HG03039 (cell line): ENCODE data around the gene GUCY2D.
"Not testable (repeated sequence)": the region's sequence is repeated elsewhere in the genome, so short reads cannot be mapped to it uniquely, and the experiment has no call there.

ENCODE experiments used
- ATAC-seq: cut with Tn5 transposase; IDR thresholded peaks from one replicate; pipeline ENCODE4 v1.9.1; 2021; ENCODE audit warnings: mild to moderate bottlenecking, moderate library complexity; ENCODE audit not compliant: unreplicated experiment

Gene GUCY2D

GRCh38 chr17:8015236-8015956, 13.0 kb downstream of the GUCY2D start:
- ATAC-seq, result no peak

- no peak for ATAC-seq
These were observed 13.7 kb downstream of the GUCY2D start for GRCh38 chr17:8015957-8016631.

GRCh38 chr17:8016632-8017424, 14.4 kb downstream of the GUCY2D start:
- no peak for ATAC-seq

GRCh38 chr17:8018436-8018835, 16.0 kb downstream of the GUCY2D start:
- ATAC-seq, result no peak

- no peak for ATAC-seq
These were observed 16.8 kb downstream of the GUCY2D start for GRCh38 chr17:8019166-8019565.

- no peak for ATAC-seq
These were observed 17.5 kb downstream of the GUCY2D start for GRCh38 chr17:8019665-8020650.

- no peak for ATAC-seq
These were observed 18.6 kb downstream of the GUCY2D start for GRCh38 chr17:8020776-8021564.

- ATAC-seq, result no peak
These were observed 19.3 kb downstream of the GUCY2D start for GRCh38 chr17:8021565-8022359.

GRCh38 chr17:8022360-8023003, 20.1 kb downstream of the GUCY2D start:
- no peak for ATAC-seq

- not testable (repeated sequence) for ATAC-seq
These were observed 21.7 kb downstream of the GUCY2D start for GRCh38 chr17:8024161-8024560.

- ATAC-seq, result no peak
These were observed 22.9 kb downstream of the GUCY2D start for GRCh38 chr17:8025176-8025911.

GRCh38 chr17:8029121-8029520, 26.7 kb downstream of the GUCY2D start:
- no peak for ATAC-seq

- ATAC-seq, result no peak
These were observed 28.8 kb downstream of the GUCY2D start for GRCh38 chr17:8031261-8031661.

GRCh38 chr17:8031950-8032349, 29.5 kb downstream of the GUCY2D start:
- ATAC-seq, result no peak

GRCh38 chr17:8032442-8032841, 30.0 kb downstream of the GUCY2D start:
- ATAC-seq, result no peak

- no peak for ATAC-seq
These were observed 36.7 kb downstream of the GUCY2D start, which contains the start of gene ALOX15B for GRCh38 chr17:8038954-8039610. Gene ALOX15B (plus strand): TSS chr17:8039059. CDS start chr17:8039156, 97 bp downstream.

GRCh38 chr17:8039611-8040168, 37.3 kb downstream of the GUCY2D start:
- no peak for ATAC-seq
